Measurements from ENCODE around the gene KRTAP4-6. TPM values are rescaled to one million over a fixed set of nuclear protein-coding genes. Genes with fewer than 3 reads are reported as not detected.
"Not testable (repeated sequence)": the region's sequence is repeated elsewhere in the genome, so short reads cannot be mapped to it uniquely, and the experiment has no call there.

Gene KRTAP4-6
- total RNA-seq, 1 experiment from 2014 or later: not detected

GRCh38 chr17:41149652-41149985 lies 9.3 kb upstream of the KRTAP4-6 start, which contains the start of gene KRTAP4-5:
KRTAP4-5 (minus strand) TSS chr17:41149825; CDS start chr17:41149767, 58 bp downstream.
- in situ Hi-C loops (cut with HindIII; ENCODE audit: low pct_unique_long_range_greater_than_20kb, low sequenced_read_pairs): no loop called here

GRCh38 chr17:41148971-41149651 lies 8.8 kb upstream of the KRTAP4-6 start:
- in situ Hi-C loops (cut with HindIII; ENCODE audit: low pct_unique_long_range_greater_than_20kb, low sequenced_read_pairs); DNase-seq (ENCODE audit: low read depth): not testable (repeated sequence)

More at GRCh38 chr17:41149652-41149985, 9.3 kb upstream of the KRTAP4-6 start, which contains the start of gene KRTAP4-5:
- no peak for DNase-seq (ENCODE audit: low read depth)

- in situ Hi-C loops (cut with HindIII; ENCODE audit: low pct_unique_long_range_greater_than_20kb, low sequenced_read_pairs): no loop called here
- DNase-seq (ENCODE audit: low read depth): no peak
These were observed 7.3 kb upstream of the KRTAP4-6 start for GRCh38 chr17:41147531-41148204.

GRCh38 chr17:41145261-41145660 lies 4.9 kb upstream of the KRTAP4-6 start:
- no peak for DNase-seq (ENCODE audit: low read depth)
- in situ Hi-C loops (cut with HindIII; ENCODE audit: low pct_unique_long_range_greater_than_20kb, low sequenced_read_pairs): no loop called here

GRCh38 chr17:41144846-41145245 lies 4.5 kb upstream of the KRTAP4-6 start:
- in situ Hi-C loops (cut with HindIII; ENCODE audit: low pct_unique_long_range_greater_than_20kb, low sequenced_read_pairs): no loop called here
- no peak for DNase-seq (ENCODE audit: low read depth)

GRCh38 chr17:41141361-41141760 lies 1.0 kb upstream of the KRTAP4-6 start:
- DNase-seq (ENCODE audit: low read depth): no peak
- in situ Hi-C loops (cut with HindIII; ENCODE audit: low pct_unique_long_range_greater_than_20kb, low sequenced_read_pairs): no loop called here

GRCh38 chr17:41139865-41140264 lies 479 bp downstream of the KRTAP4-6 start:
- in situ Hi-C loops (cut with HindIII; ENCODE audit: low pct_unique_long_range_greater_than_20kb, low sequenced_read_pairs): not testable (repeated sequence)

GRCh38 chr17:41133880-41134735 lies 6.2 kb downstream of the KRTAP4-6 start:
- in situ Hi-C loops (cut with HindIII; ENCODE audit: low pct_unique_long_range_greater_than_20kb, low sequenced_read_pairs): no loop called here
- DNase-seq (ENCODE audit: low read depth): no peak

More at GRCh38 chr17:41139865-41140264, 479 bp downstream of the KRTAP4-6 start:
- DNase-seq (ENCODE audit: low read depth): not testable (repeated sequence)

GRCh38 chr17:41131979-41132378 lies 8.4 kb downstream of the KRTAP4-6 start:
- in situ Hi-C loops (cut with HindIII; ENCODE audit: low pct_unique_long_range_greater_than_20kb, low sequenced_read_pairs): no loop called here
- DNase-seq (ENCODE audit: low read depth): peak; percentile 16

- in situ Hi-C loops (cut with HindIII; ENCODE audit: low pct_unique_long_range_greater_than_20kb, low sequenced_read_pairs): no loop called here
- DNase-seq (ENCODE audit: low read depth): no peak
These were observed 13.0 kb downstream of the KRTAP4-6 start for GRCh38 chr17:41127371-41127770.

GRCh38 chr17:41126412-41126811 lies 13.9 kb downstream of the KRTAP4-6 start:
- in situ Hi-C loops (cut with HindIII; ENCODE audit: low pct_unique_long_range_greater_than_20kb, low sequenced_read_pairs): no loop called here
- DNase-seq (ENCODE audit: low read depth): no peak

GRCh38 chr17:41125064-41125463 lies 15.3 kb downstream of the KRTAP4-6 start:
- in situ Hi-C loops (cut with HindIII; ENCODE audit: low pct_unique_long_range_greater_than_20kb, low sequenced_read_pairs): no loop called here
- no peak for DNase-seq (ENCODE audit: low read depth)

- in situ Hi-C loops (cut with HindIII; ENCODE audit: low pct_unique_long_range_greater_than_20kb, low sequenced_read_pairs); DNase-seq (ENCODE audit: low read depth): not testable (repeated sequence)
These were observed 16.4 kb downstream of the KRTAP4-6 start, which contains the start of gene KRTAP4-12 for GRCh38 chr17:41123991-41124371. KRTAP4-12 (minus strand) TSS chr17:41124182; CDS start chr17:41124122, 60 bp downstream.

GRCh38 chr17:41123292-41123990 lies 16.9 kb downstream of the KRTAP4-6 start:
- in situ Hi-C loops (cut with HindIII; ENCODE audit: low pct_unique_long_range_greater_than_20kb, low sequenced_read_pairs); DNase-seq (ENCODE audit: low read depth): not testable (repeated sequence)

- DNase-seq (ENCODE audit: low read depth): no peak
- in situ Hi-C loops (cut with HindIII; ENCODE audit: low pct_unique_long_range_greater_than_20kb, low sequenced_read_pairs): no loop called here
These were observed 18.6 kb downstream of the KRTAP4-6 start for GRCh38 chr17:41121742-41122141.

- DNase-seq (ENCODE audit: low read depth); in situ Hi-C loops (cut with HindIII; ENCODE audit: low pct_unique_long_range_greater_than_20kb, low sequenced_read_pairs): not testable (repeated sequence)
These were observed 20.4 kb downstream of the KRTAP4-6 start for GRCh38 chr17:41119696-41120690.

GRCh38 chr17:41118721-41119120 lies 21.6 kb downstream of the KRTAP4-6 start:
- no peak for DNase-seq (ENCODE audit: low read depth)
- in situ Hi-C loops (cut with HindIII; ENCODE audit: low pct_unique_long_range_greater_than_20kb, low sequenced_read_pairs): no loop called here
